C4-2B (cell line): Measurements from ENCODE around the gene MED13L.

Experiments used
- ZFX ChIP-seq: fragments of 450-650 bp; IDR thresholded peaks from 2 replicates; pipeline ENCODE4 v1.6.1; 2017
- TF ChIP-seq, protein P1 (sequence below): fragments of 450-650 bp; conservative IDR thresholded peaks from 2 replicates; pipeline ENCODE4 v1.5.1; 2017; ENCODE audit warnings: mild to moderate bottlenecking

DNA sequence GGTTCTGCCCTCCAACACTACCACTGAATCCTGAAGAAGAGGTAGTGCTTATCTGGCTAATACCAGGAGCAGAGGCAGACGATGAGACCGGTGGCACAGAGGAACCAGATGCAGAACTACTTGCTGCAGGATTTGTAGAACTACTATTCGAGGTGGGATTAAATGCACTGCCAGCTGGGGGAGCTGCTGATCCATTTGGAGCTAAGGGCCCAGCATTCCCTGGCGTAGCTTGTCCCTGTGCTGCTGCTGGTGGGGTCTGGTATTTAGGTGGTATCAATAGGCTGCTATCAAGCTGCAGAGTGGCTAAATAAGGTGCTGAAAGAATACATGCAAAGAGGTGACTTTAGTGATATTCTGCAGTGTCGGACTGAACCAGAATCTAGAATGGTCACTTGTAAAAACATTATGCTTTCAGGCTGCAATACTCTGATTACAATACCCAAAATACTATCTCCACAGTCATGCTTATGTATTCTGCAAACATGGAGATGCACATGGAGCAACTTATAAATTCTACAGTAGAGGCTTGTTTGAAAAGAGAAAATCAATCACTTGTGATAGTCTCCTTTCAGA, 294.2 kb downstream of the MED13L start:
- TF ChIP-seq, protein P1, sequence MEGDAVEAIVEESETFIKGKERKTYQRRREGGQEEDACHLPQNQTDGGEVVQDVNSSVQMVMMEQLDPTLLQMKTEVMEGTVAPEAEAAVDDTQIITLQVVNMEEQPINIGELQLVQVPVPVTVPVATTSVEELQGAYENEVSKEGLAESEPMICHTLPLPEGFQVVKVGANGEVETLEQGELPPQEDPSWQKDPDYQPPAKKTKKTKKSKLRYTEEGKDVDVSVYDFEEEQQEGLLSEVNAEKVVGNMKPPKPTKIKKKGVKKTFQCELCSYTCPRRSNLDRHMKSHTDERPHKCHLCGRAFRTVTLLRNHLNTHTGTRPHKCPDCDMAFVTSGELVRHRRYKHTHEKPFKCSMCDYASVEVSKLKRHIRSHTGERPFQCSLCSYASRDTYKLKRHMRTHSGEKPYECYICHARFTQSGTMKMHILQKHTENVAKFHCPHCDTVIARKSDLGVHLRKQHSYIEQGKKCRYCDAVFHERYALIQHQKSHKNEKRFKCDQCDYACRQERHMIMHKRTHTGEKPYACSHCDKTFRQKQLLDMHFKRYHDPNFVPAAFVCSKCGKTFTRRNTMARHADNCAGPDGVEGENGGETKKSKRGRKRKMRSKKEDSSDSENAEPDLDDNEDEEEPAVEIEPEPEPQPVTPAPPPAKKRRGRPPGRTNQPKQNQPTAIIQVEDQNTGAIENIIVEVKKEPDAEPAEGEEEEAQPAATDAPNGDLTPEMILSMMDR: peak; percentile 63
- no peak for TF ChIP-seq ZFX
